ENCODE measurements around the gene CD244.
"Not testable (repeated sequence)": the region's sequence is repeated elsewhere in the genome, so short reads cannot be mapped to it uniquely, and the experiment has no call there.

CD244 gene

GRCh38 chr1:160885042-160885441 is 22.4 kb upstream of the CD244 start, which contains the start of gene ITLN1:
ITLN1 (minus strand) TSS chr1:160885180; CDS start chr1:160884877, 303 bp downstream.
- ATAC-seq: no peak
- H3K36me3 Mint-ChIP-seq: no peaks in the 10 kb centered on the region

GRCh38 chr1:160884579-160884978 is 21.9 kb upstream of the CD244 start:
- Mint-ChIP-seq H3K36me3 (no peaks in the 10 kb centered on the region), H3K4me1 (peaks cover 6% of the 10 kb centered on the region), H3K9me3 (no peaks in the 10 kb centered on the region), H3K4me3 (no peak overlapping the region), H3K27ac (no peak overlapping the region)
- ATAC-seq (peak; percentile 26), DNase-seq (ENCODE audit: low spot score in 2 of 2) (no peak)

More at GRCh38 chr1:160885042-160885441, 22.4 kb upstream of the CD244 start, which contains the start of gene ITLN1:
- no peak within 1 kb of the TSS for H3K4me3 Mint-ChIP-seq
- no peak for DNase-seq (ENCODE audit: low spot score in 2 of 2)
- no peak within 1 kb of the TSS for H3K27ac Mint-ChIP-seq
- H3K4me1 Mint-ChIP-seq: peaks cover 6% of the 10 kb centered on the region
- no peaks in the 10 kb centered on the region for H3K9me3 Mint-ChIP-seq

GRCh38 chr1:160883581-160884513 is 21.2 kb upstream of the CD244 start:
- no peak overlapping the region for H3K4me3 Mint-ChIP-seq
- DNase-seq (ENCODE audit: low spot score in 2 of 2): no peak
- H3K4me1 Mint-ChIP-seq: peaks cover 12% of the 10 kb centered on the region
- no peaks in the 10 kb centered on the region for H3K9me3 Mint-ChIP-seq
- H3K36me3 Mint-ChIP-seq: no peaks in the 10 kb centered on the region
- no peak for ATAC-seq
- H3K27ac Mint-ChIP-seq: no peak overlapping the region

GRCh38 chr1:160882582-160882981 is 19.9 kb upstream of the CD244 start:
- Mint-ChIP-seq H3K36me3 (no peaks in the 10 kb centered on the region), H3K4me3 (no peak overlapping the region), H3K9me3 (no peaks in the 10 kb centered on the region), H3K27ac (no peak overlapping the region), H3K4me1 (peaks cover 14% of the 10 kb centered on the region)
- DNase-seq (ENCODE audit: low spot score in 2 of 2) (no peak), ATAC-seq (no peak)

GRCh38 chr1:160881264-160881663 is 18.6 kb upstream of the CD244 start:
- not testable (repeated sequence) for H3K27ac Mint-ChIP-seq; H3K4me3 Mint-ChIP-seq; H3K9me3 Mint-ChIP-seq; ATAC-seq; DNase-seq (ENCODE audit: low spot score in 2 of 2); H3K36me3 Mint-ChIP-seq
- H3K4me1 Mint-ChIP-seq: peaks cover 22% of the 10 kb centered on the region

- H3K4me1 Mint-ChIP-seq: peaks cover 29% of the 10 kb centered on the region
- H3K36me3 Mint-ChIP-seq: no peaks in the 10 kb centered on the region
- H3K9me3 Mint-ChIP-seq: no peaks in the 10 kb centered on the region
- ATAC-seq: no peak
- DNase-seq (ENCODE audit: low spot score in 2 of 2): no peak
- H3K4me3 Mint-ChIP-seq: no peak overlapping the region
- H3K27ac Mint-ChIP-seq: no peak overlapping the region
Measured at GRCh38 chr1:160880216-160880615, 17.5 kb upstream of the CD244 start.

- Mint-ChIP-seq H3K4me3 (no peak overlapping the region), H3K27ac (peak overlapping the region; percentile 4), H3K36me3 (no peaks in the 10 kb centered on the region), H3K9me3 (no peaks in the 10 kb centered on the region), H3K4me1 (peaks cover 30% of the 10 kb centered on the region)
- DNase-seq (ENCODE audit: low spot score in 2 of 2): no peak
- peak; percentile 93 for ATAC-seq
Measured at GRCh38 chr1:160879056-160879455, 16.4 kb upstream of the CD244 start.

GRCh38 chr1:160877221-160877620 is 14.5 kb upstream of the CD244 start:
- H3K27ac Mint-ChIP-seq: no peak overlapping the region
- ATAC-seq (peak; percentile 52), DNase-seq (ENCODE audit: low spot score in 2 of 2) (no peak)
- peaks cover 30% of the 10 kb centered on the region for H3K4me1 Mint-ChIP-seq
- no peaks in the 10 kb centered on the region for H3K36me3 Mint-ChIP-seq
- no peaks in the 10 kb centered on the region for H3K9me3 Mint-ChIP-seq
- H3K4me3 Mint-ChIP-seq: no peak overlapping the region

GRCh38 chr1:160876311-160876710 is 13.6 kb upstream of the CD244 start:
- H3K4me1 Mint-ChIP-seq: peaks cover 30% of the 10 kb centered on the region
- H3K27ac Mint-ChIP-seq: no peak overlapping the region
- no peaks in the 10 kb centered on the region for H3K9me3 Mint-ChIP-seq
- H3K4me3 Mint-ChIP-seq: no peak overlapping the region
- no peak for ATAC-seq
- no peak for DNase-seq (ENCODE audit: low spot score in 2 of 2)
- H3K36me3 Mint-ChIP-seq: no peaks in the 10 kb centered on the region

GRCh38 chr1:160875591-160875990 is 12.9 kb upstream of the CD244 start:
- H3K9me3 Mint-ChIP-seq: not testable (repeated sequence)
- H3K4me1 Mint-ChIP-seq: peaks cover 30% of the 10 kb centered on the region

GRCh38 chr1:160874935-160875334 is 12.2 kb upstream of the CD244 start:
- Mint-ChIP-seq H3K4me3 (no peak overlapping the region), H3K4me1 (peaks cover 30% of the 10 kb centered on the region), H3K36me3 (no peaks in the 10 kb centered on the region), H3K27ac (peak overlapping the region; percentile 14), H3K9me3 (no peaks in the 10 kb centered on the region)
- DNase-seq (ENCODE audit: low spot score in 2 of 2): no peak
- peak; percentile 79 for ATAC-seq

More at GRCh38 chr1:160875591-160875990, 12.9 kb upstream of the CD244 start:
- H3K27ac Mint-ChIP-seq: peak overlapping the region; percentile 14
- not testable (repeated sequence) for ATAC-seq; H3K4me3 Mint-ChIP-seq; DNase-seq (ENCODE audit: low spot score in 2 of 2); H3K36me3 Mint-ChIP-seq

- DNase-seq (ENCODE audit: low spot score in 2 of 2) (no peak), ATAC-seq (no peak)
- Mint-ChIP-seq H3K4me1 (peaks cover 15% of the 10 kb centered on the region), H3K4me3 (no peak overlapping the region), H3K36me3 (no peaks in the 10 kb centered on the region), H3K27ac (no peak overlapping the region), H3K9me3 (no peaks in the 10 kb centered on the region)
Measured at GRCh38 chr1:160868141-160868540, 5.5 kb upstream of the CD244 start.

- H3K4me1 Mint-ChIP-seq: peaks cover 20% of the 10 kb centered on the region
- not testable (repeated sequence) for H3K27ac Mint-ChIP-seq; DNase-seq (ENCODE audit: low spot score in 2 of 2); H3K4me3 Mint-ChIP-seq; ATAC-seq; H3K36me3 Mint-ChIP-seq; H3K9me3 Mint-ChIP-seq
Measured at GRCh38 chr1:160867651-160868050, 5.0 kb upstream of the CD244 start.

GRCh38 chr1:160866695-160867260 is 4.1 kb upstream of the CD244 start:
- no peak for ATAC-seq
- H3K27ac Mint-ChIP-seq: no peak overlapping the region
- H3K36me3 Mint-ChIP-seq: peaks cover 6% of the 10 kb centered on the region
- no peak for DNase-seq (ENCODE audit: low spot score in 2 of 2)
- H3K4me3 Mint-ChIP-seq: no peak overlapping the region
- peaks cover 28% of the 10 kb centered on the region for H3K4me1 Mint-ChIP-seq
- H3K9me3 Mint-ChIP-seq: no peaks in the 10 kb centered on the region

- no peak for ATAC-seq
- Mint-ChIP-seq H3K36me3 (peaks cover 6% of the 10 kb centered on the region), H3K9me3 (no peaks in the 10 kb centered on the region), H3K27ac (no peak overlapping the region), H3K4me1 (peaks cover 35% of the 10 kb centered on the region), H3K4me3 (no peak overlapping the region)
- no peak for DNase-seq (ENCODE audit: low spot score in 2 of 2)
Measured at GRCh38 chr1:160866001-160866694, 3.5 kb upstream of the CD244 start.
